ENCODE measurements around the gene FGD5.

GRCh38 chr3:14894085-14894484 is 75.3 kb downstream of the FGD5 start:
- TF ChIP-seq POLR2A (IDR thresholded peaks at IDR 0.05) = no peak
- TF ChIP-seq CTCF (IDR thresholded peaks at IDR 0.05) = no peak
- TF ChIP-seq EP300 (IDR thresholded peaks at IDR 0.05) = no peak

Data from stomach (tissue), 4 donors.